OCI-LY1 (cell line): ENCODE measurements around the gene HOOK2.

Experiments used
- H2AFZ ChIP-seq: fragments of 200-600 bp; sonication (generic), shearing (Covaris generic); 2 replicates; pipeline ENCODE4 v1.6.0; 2014; ENCODE audit warnings: antibody characterized with exemption, mild to moderate bottlenecking, low read length
- H3F3A ChIP-seq: fragments of 200-600 bp; sonication (generic), shearing (Covaris generic); 2 replicates; pipeline ENCODE4 v1.6.0; 2014; ENCODE audit warnings: mild to moderate bottlenecking, antibody characterized with exemption, low read length, moderate library complexity; ENCODE audit not compliant: insufficient read depth
- H3K27ac ChIP-seq: fragments of 200-600 bp; sonication (generic); 2 replicates; pipeline ENCODE4 v1.5.1; 2014; ENCODE audit warnings: low read length, mixed run types, mild to moderate bottlenecking, low read depth; ENCODE audit not compliant: poor library complexity, severe bottlenecking
- H3K27me3 ChIP-seq: fragments of 200-600 bp; sonication (generic); 2 replicates; pipeline ENCODE4 v1.6.0; 2014; ENCODE audit warnings: antibody characterized with exemption, mild to moderate bottlenecking, low read length, moderate library complexity; ENCODE audit not compliant: insufficient read depth
- H3K36me3 ChIP-seq: fragments of 200-600 bp; sonication (generic); 2 replicates; pipeline ENCODE4 v1.6.1; 2014; ENCODE audit warnings: mild to moderate bottlenecking, antibody characterized with exemption, low read length, moderate library complexity, mixed read lengths; ENCODE audit not compliant: insufficient read depth
- H3K4me1 ChIP-seq: fragments of 200-600 bp; sonication (generic); 2 replicates; pipeline ENCODE4 v1.5.1; 2014; ENCODE audit warnings: mild to moderate bottlenecking, low read length, moderate library complexity; ENCODE audit not compliant: insufficient read depth, severe bottlenecking
- H3K4me2 ChIP-seq: fragments of 200-600 bp; sonication (generic), shearing (Covaris generic); 2 replicates; pipeline ENCODE4 v1.6.1; 2014; ENCODE audit warnings: low read length
- H3K4me3 ChIP-seq: fragments of 200-600 bp; sonication (generic); 2 replicates; pipeline ENCODE4 v1.5.1; 2014; ENCODE audit warnings: low read length, low read depth, mild to moderate bottlenecking, mixed read lengths; ENCODE audit not compliant: poor library complexity, severe bottlenecking
- H3K79me2 ChIP-seq: fragments of 200-600 bp; shearing (Covaris generic); 2 replicates; pipeline ENCODE4 v1.6.1; 2016; ENCODE audit warnings: mixed run types, low read length, mixed read lengths; ENCODE audit not compliant: insufficient read depth
- H3K9ac ChIP-seq: fragments of 200-600 bp; sonication (generic), shearing (Covaris generic); 2 replicates; pipeline ENCODE4 v1.6.1; 2014; ENCODE audit warnings: mild to moderate bottlenecking, low read length, mixed read lengths
- H3K9me2 ChIP-seq: fragments of 200-600 bp; sonication (generic), shearing (Covaris generic); 2 replicates; pipeline ENCODE4 v1.6.1; 2014; ENCODE audit warnings: low read depth, mild to moderate bottlenecking, low read length, mixed read lengths
- H3K9me3 ChIP-seq: fragments of 200-600 bp; shearing (Covaris generic); 2 replicates; pipeline ENCODE4 v1.6.1; 2014; ENCODE audit warnings: low read length, mixed read lengths
- H4K20me1 ChIP-seq: fragments of 200-600 bp; sonication (generic), shearing (Covaris generic); 2 replicates; pipeline ENCODE4 v1.6.0; 2016; ENCODE audit warnings: mild to moderate bottlenecking, low read length; ENCODE audit not compliant: insufficient read depth
- CTCF ChIP-seq: fragments of 200-600 bp; sonication (generic), shearing (Covaris generic); IDR thresholded peaks from 2 replicates; pipeline ENCODE4 v1.5.1; 2017; ENCODE audit warnings: mild to moderate bottlenecking, antibody characterized with exemption, low read length, moderate library complexity, mixed read lengths
- EZH2 ChIP-seq: fragments of 200-600 bp; sonication (generic), shearing (Covaris generic); IDR thresholded peaks from 2 replicates; pipeline ENCODE4 v1.8.0; 2017; ENCODE audit warnings: borderline replicate concordance, mixed run types, mild to moderate bottlenecking, antibody characterized with exemption, low read length, moderate library complexity, mixed read lengths

Gene HOOK2

GRCh38 chr19:12764698-12765097 lies 10.7 kb downstream of the HOOK2 start:
- H3K27ac ChIP-seq = no peak overlapping the region
- no peaks in the 10 kb centered on the region for H3K79me2 ChIP-seq
- no peak overlapping the region for H3K9ac ChIP-seq
- no peaks in the 10 kb centered on the region for H3K9me3 ChIP-seq
- H3K4me3 ChIP-seq = no peak overlapping the region
- no peaks in the 10 kb centered on the region for H3K9me2 ChIP-seq
- no peak overlapping the region for H3K4me2 ChIP-seq
- TF ChIP-seq CTCF (no peak), EZH2 (no peak)
- no peaks in the 10 kb centered on the region for H4K20me1 ChIP-seq
- no peak overlapping the region for H2AFZ ChIP-seq
- no peaks in the 10 kb centered on the region for H3F3A ChIP-seq
- H3K36me3 ChIP-seq = 0 out of 2 replicates have a peak, but pooled peaks cover 6% of the 10 kb centered on the region
- H3K27me3 ChIP-seq = no peaks in the 10 kb centered on the region
- H3K4me1 ChIP-seq = peaks cover 7% of the 10 kb centered on the region

GRCh38 chr19:12763100-12763499 lies 12.3 kb downstream of the HOOK2 start:
- H3K9ac ChIP-seq = no peak overlapping the region
- 0 out of 2 replicates have a peak, but pooled peaks cover 6% of the 10 kb centered on the region for H3K36me3 ChIP-seq
- peaks cover 3% of the 10 kb centered on the region for H3K4me1 ChIP-seq
- H3K27ac ChIP-seq = no peak overlapping the region
- H3K9me3 ChIP-seq = no peaks in the 10 kb centered on the region
- H3K4me2 ChIP-seq = no peak overlapping the region
- no peak overlapping the region for H2AFZ ChIP-seq
- no peaks in the 10 kb centered on the region for H4K20me1 ChIP-seq
- TF ChIP-seq EZH2 (no peak), CTCF (no peak)
- H3K79me2 ChIP-seq = no peaks in the 10 kb centered on the region
- no peak overlapping the region for H3K4me3 ChIP-seq
- H3F3A ChIP-seq = no peaks in the 10 kb centered on the region
- no peaks in the 10 kb centered on the region for H3K9me2 ChIP-seq
- H3K27me3 ChIP-seq = no peaks in the 10 kb centered on the region

- H3K9me2 ChIP-seq = no peaks in the 10 kb centered on the region
- no peak overlapping the region for H3K9ac ChIP-seq
- no peak overlapping the region for H3K4me2 ChIP-seq
- no peak overlapping the region for H3K27ac ChIP-seq
- 0 out of 2 replicates have a peak, but pooled peaks cover 6% of the 10 kb centered on the region for H3K36me3 ChIP-seq
- peaks cover 3% of the 10 kb centered on the region for H3K4me1 ChIP-seq
- no peaks in the 10 kb centered on the region for H3K27me3 ChIP-seq
- no peaks in the 10 kb centered on the region for H3F3A ChIP-seq
- TF ChIP-seq EZH2 (no peak), CTCF (no peak)
- no peak overlapping the region for H2AFZ ChIP-seq
- H3K79me2 ChIP-seq = no peaks in the 10 kb centered on the region
- no peak overlapping the region for H3K4me3 ChIP-seq
- no peaks in the 10 kb centered on the region for H4K20me1 ChIP-seq
- no peaks in the 10 kb centered on the region for H3K9me3 ChIP-seq
Measured at GRCh38 chr19:12759686-12760085, 15.7 kb downstream of the HOOK2 start.
